GM23338 (cell line): ENCODE data around the gene ZFHX2. TPM values are rescaled to one million over a fixed set of nuclear protein-coding genes. Genes with fewer than 3 reads are reported as not detected.

Experiments
- ATAC-seq: fragments of 200-7000 bp; cut with Tn5 transposase; 3 replicates; pipeline ENCODE4 v1.9.1; 2020
- DNase-seq: peaks from one replicate; pipeline ENCODE4 v3.0.0-alpha.2; 2015; ENCODE audit warnings: low spot score
- H2AFZ ChIP-seq: fragments of 200-600 bp; sonication (generic); 2 replicates; pipeline ENCODE4 v1.8.0; 2016; ENCODE audit warnings: antibody characterized with exemption, mild to moderate bottlenecking, moderate library complexity
- H3F3A ChIP-seq: fragments of 200-600 bp; sonication (generic); replicated peaks from 2 replicates; pipeline ENCODE4 v1.8.0; 2017; ENCODE audit warnings: antibody characterized with exemption, mixed run types, low read depth
- H3K27ac ChIP-seq: fragments of 200-600 bp; sonication (generic); 2 replicates; pipeline ENCODE4 v1.6.1; 2016; ENCODE audit warnings: low read depth
- H3K27me3 ChIP-seq: fragments of 200-600 bp; sonication (generic); 2 replicates; pipeline ENCODE4 v1.8.0; 2016; ENCODE audit warnings: mild to moderate bottlenecking, mixed run types, moderate library complexity; ENCODE audit not compliant: insufficient read depth
- H3K36me3 ChIP-seq: fragments of 200-600 bp; sonication (generic); 2 replicates; pipeline ENCODE4 v1.8.0; 2016; ENCODE audit warnings: mild to moderate bottlenecking; ENCODE audit not compliant: insufficient read depth
- H3K4me1 ChIP-seq: fragments of 200-600 bp; sonication (generic); 2 replicates; pipeline ENCODE4 v1.8.0; 2016; ENCODE audit warnings: mild to moderate bottlenecking, moderate library complexity; ENCODE audit not compliant: insufficient read depth
- H3K4me2 ChIP-seq: fragments of 200-600 bp; sonication (generic); 2 replicates; pipeline ENCODE4 v1.7.1; 2017; ENCODE audit warnings: mixed run types
- H3K4me3 ChIP-seq: fragments of 200-600 bp; sonication (generic); 2 replicates; pipeline ENCODE4 v1.6.1; 2016; ENCODE audit warnings: mixed run types
- H3K79me2 ChIP-seq: fragments of 200-600 bp; sonication (generic); replicated peaks from 2 replicates; pipeline ENCODE4 v1.8.0; 2017; ENCODE audit warnings: mild to moderate bottlenecking; ENCODE audit not compliant: insufficient read depth
- H3K9me2 ChIP-seq: fragments of 200-600 bp; sonication (generic); 2 replicates; pipeline ENCODE4 v1.8.0; 2017; ENCODE audit not compliant: insufficient read depth
- H4K20me1 ChIP-seq: fragments of 200-600 bp; sonication (generic); replicated peaks from 2 replicates; pipeline ENCODE4 v1.8.0; 2017; ENCODE audit warnings: mild to moderate bottlenecking; ENCODE audit not compliant: insufficient read depth
- H3K27ac Mint-ChIP-seq: 2 replicates; pipeline ENCODE4 v1.8.0; 2020; ENCODE audit warnings: inconsistent platforms, mild to moderate bottlenecking, moderate library complexity, mixed read lengths
- H3K27me3 Mint-ChIP-seq: 3 replicates; pipeline ENCODE4 v1.8.0; 2022; ENCODE audit warnings: low read depth, mild to moderate bottlenecking, moderate library complexity, mixed read lengths, inconsistent platforms; ENCODE audit not compliant: insufficient read depth, poor library complexity
- H3K36me3 Mint-ChIP-seq: 3 replicates; pipeline ENCODE4 v1.8.0; 2021; ENCODE audit warnings: low read depth, mild to moderate bottlenecking, inconsistent platforms, moderate library complexity, mixed read lengths
- H3K4me1 Mint-ChIP-seq: 3 replicates; pipeline ENCODE4 v1.8.0; 2020; ENCODE audit warnings: mild to moderate bottlenecking, inconsistent platforms, mixed read lengths
- H3K4me3 Mint-ChIP-seq: 3 replicates; pipeline ENCODE4 v1.8.0; 2021; ENCODE audit warnings: moderate library complexity, mild to moderate bottlenecking, inconsistent platforms, mixed read lengths
- H3K9me3 Mint-ChIP-seq: 3 replicates; pipeline ENCODE4 v1.8.0; 2020; ENCODE audit warnings: moderate library complexity, mild to moderate bottlenecking, inconsistent platforms, mixed read lengths
- CREB1 ChIP-seq: fragments of 250-450 bp; sonication (Bioruptor Pico); IDR thresholded peaks from 2 replicates; pipeline ENCODE4 v1.5.0; 2020; ENCODE audit warnings: low read depth, mild to moderate bottlenecking, moderate library complexity
- CTCF ChIP-seq, 2 experiments: fragments of 200-600 bp in 1 of 2; sonication (generic) in 1 of 2; conservative IDR thresholded peaks; 2 replicates each; pipeline versions ENCODE4 v1.5.1 to v1.6.1; 2016 to 2017; ENCODE audit warnings: antibody characterized with exemption in 2 of 2, low read depth in 2 of 2, mild to moderate bottlenecking in 2 of 2, moderate library complexity in 1 of 2
- ETS1 ChIP-seq: IDR thresholded peaks from 2 replicates; pipeline ENCODE4 v1.6.1; 2016; ENCODE audit warnings: antibody characterized with exemption
- EZH2phosphoT487 ChIP-seq: fragments of 200-600 bp; sonication (generic); IDR thresholded peaks from one replicate; pipeline ENCODE4 v1.8.1; 2018; ENCODE audit warnings: antibody characterized with exemption; ENCODE audit not compliant: unreplicated experiment
- JUNB ChIP-seq: IDR thresholded peaks from one replicate; pipeline ENCODE4 v1.6.1; 2016; ENCODE audit warnings: antibody characterized with exemption; ENCODE audit not compliant: unreplicated experiment
- NANOG ChIP-seq: IDR thresholded peaks from 2 replicates; pipeline ENCODE4 v1.6.1; 2016; ENCODE audit warnings: antibody characterized with exemption, borderline replicate concordance
- POLR2AphosphoS5 ChIP-seq: IDR thresholded peaks from 2 replicates; pipeline ENCODE4 v1.6.1; 2016; ENCODE audit warnings: antibody characterized with exemption, low read depth
- REST ChIP-seq: IDR thresholded peaks from one replicate; pipeline ENCODE4 v1.6.1; 2018; ENCODE audit warnings: antibody characterized with exemption; ENCODE audit not compliant: unreplicated experiment
- STAT1 ChIP-seq: IDR thresholded peaks from one replicate; pipeline ENCODE4 v1.6.1; 2016; ENCODE audit warnings: antibody characterized with exemption; ENCODE audit not compliant: unreplicated experiment
- ZNF114 ChIP-seq: fragments of 250-450 bp; sonication (Bioruptor Pico); IDR thresholded peaks from 2 replicates; pipeline ENCODE4 v1.5.0; 2020; ENCODE audit warnings: mild to moderate bottlenecking, moderate library complexity
- polyA plus RNA-seq: library from polyadenylated mRNA; unstranded; fragments of >200 nt; fragmentation: Nextera tagmentation; extraction: Ambion mirVana; gene quantifications from 2 replicates; pipeline ENCODE4 v1.2.1, GENCODE V29; 2016
- total RNA-seq: library from RNA; depleted of rRNA; stranded (reverse); fragments of >200 nt; shearing (Covaris generic); gene quantifications from 2 replicates; pipeline ENCODE4 v1.2.3, GENCODE V29; 2014

The ZFHX2 gene
- total and polyA plus RNA-seq, 2 experiments from 2014 or later: 11.6 to 18.5 TPM

- peak within 1 kb of the TSS; percentile 95 for H2AFZ ChIP-seq
- TF ChIP-seq STAT1: no peak
- peak; percentile 73; the same call in 1 of the 2 replicates for TF ChIP-seq ETS1
- TF ChIP-seq CTCF (conservative IDR thresholded peaks at IDR 0.05; ENCODE audit: low read depth in 2 of 2): no peak
- TF ChIP-seq POLR2AphosphoS5: peak; percentile 34
- no peak for TF ChIP-seq EZH2phosphoT487
- no peak for TF ChIP-seq CREB1
- ATAC-seq: peak; percentile 64
- peak within 1 kb of the TSS; percentile 92 for H3K27ac Mint-ChIP-seq
- H3K4me2 ChIP-seq: peak within 1 kb of the TSS; percentile 95
- H4K20me1 ChIP-seq: no peaks in the 10 kb centered on the region; the same call in 1 of the 2 replicates
- peak within 1 kb of the TSS; percentile 90 for H3K27ac ChIP-seq
- peak within 1 kb of the TSS; percentile 74 for H3K4me3 ChIP-seq
- H3K27me3 ChIP-seq: no peaks in the 10 kb centered on the region
- peaks cover 42% of the 10 kb centered on the region for H3K4me1 ChIP-seq
- no peaks in the 10 kb centered on the region for H3K9me2 ChIP-seq
- no peaks in the 10 kb centered on the region; the same call in 1 of the 2 replicates for H3K36me3 ChIP-seq
- H3K9me3 Mint-ChIP-seq: no peaks in the 10 kb centered on the region
- H3K27me3 Mint-ChIP-seq: peaks cover 9% of the 10 kb centered on the region
- H3F3A ChIP-seq: peaks cover 13% of the 10 kb centered on the region; the same call in 1 of the 2 replicates
- peaks cover 20% of the 10 kb centered on the region for H3K79me2 ChIP-seq
- H3K4me3 Mint-ChIP-seq: peak within 1 kb of the TSS; percentile 92
- peak; percentile 98 for DNase-seq
- peaks cover 48% of the 10 kb centered on the region for H3K4me1 Mint-ChIP-seq
- H3K36me3 Mint-ChIP-seq: peaks cover 33% of the 10 kb centered on the region
Observed at GRCh38 chr14:23555882-23556699, 4.5 kb upstream of the ZFHX2 start, which contains the start of gene THTPA. THTPA (plus strand) TSS chr14:23556271; CDS start chr14:23556758, 487 bp downstream.

GRCh38 chr14:23555533-23555881, 3.9 kb upstream of the ZFHX2 start:
- peak overlapping the region; percentile 74 for H3K4me3 ChIP-seq
- peak overlapping the region; percentile 92 for H3K4me3 Mint-ChIP-seq
- no peak for TF ChIP-seq JUNB
- no peak for TF ChIP-seq EZH2phosphoT487
- TF ChIP-seq ZNF114: no peak
- no peak for TF ChIP-seq REST
- no peak for TF ChIP-seq POLR2AphosphoS5
- TF ChIP-seq CREB1: no peak
- no peak for TF ChIP-seq STAT1
- TF ChIP-seq ETS1: no peak
- no peak for TF ChIP-seq NANOG
- H3F3A ChIP-seq: peaks cover 13% of the 10 kb centered on the region; the same call in 1 of the 2 replicates
- peaks cover 42% of the 10 kb centered on the region for H3K4me1 ChIP-seq
- peaks cover 9% of the 10 kb centered on the region for H3K27me3 Mint-ChIP-seq
- H3K27ac Mint-ChIP-seq: peak overlapping the region; percentile 92; the same call in 1 of the 2 replicates
- peak; percentile 0; the same call in 2 of the 3 replicates for ATAC-seq
- H3K36me3 Mint-ChIP-seq: peaks cover 28% of the 10 kb centered on the region
- H3K4me2 ChIP-seq: peak overlapping the region; percentile 95
- no peak for DNase-seq
- H3K79me2 ChIP-seq: peaks cover 26% of the 10 kb centered on the region
- H3K36me3 ChIP-seq: no peaks in the 10 kb centered on the region; the same call in 1 of the 2 replicates
- H3K9me2 ChIP-seq: no peaks in the 10 kb centered on the region
- H3K9me3 Mint-ChIP-seq: no peaks in the 10 kb centered on the region
- no peaks in the 10 kb centered on the region for H3K27me3 ChIP-seq
- no peaks in the 10 kb centered on the region; the same call in 1 of the 2 replicates for H4K20me1 ChIP-seq
- H3K27ac ChIP-seq: no peak overlapping the region
- H2AFZ ChIP-seq: no peak overlapping the region; the same call in 1 of the 2 replicates
- peaks cover 46% of the 10 kb centered on the region for H3K4me1 Mint-ChIP-seq
